Mucosa of descending colon (tissue), 3 donors: ENCODE results near the gene SHISA5. TPM values are rescaled to one million over a fixed set of nuclear protein-coding genes. Genes with fewer than 3 reads are reported as not detected.

Source experiments
- ATAC-seq: fragments of 200-7000 bp; cut with Tn5 transposase; one replicate; pipeline ENCODE4 v1.9.1; 2020; ENCODE audit warnings: mild to moderate bottlenecking, moderate library complexity
- DNase-seq, 3 donors: peaks; one replicate each; pipeline ENCODE4 v3.0.0-alpha.2; 2020
- H3K36me3 ChIP-seq: fragments of 200-600 bp; one replicate; pipeline ENCODE4 v1.8.0; 2021; ENCODE audit warnings: low read depth, mild to moderate bottlenecking
- H3K4me1 ChIP-seq: fragments of 200-600 bp; one replicate; pipeline ENCODE4 v1.8.0; 2021; ENCODE audit warnings: low read depth, mild to moderate bottlenecking
- H3K4me3 ChIP-seq: fragments of 200-600 bp; one replicate; pipeline ENCODE4 v1.8.0; 2021; ENCODE audit warnings: mild to moderate bottlenecking
- H3K9me3 ChIP-seq: fragments of 200-600 bp; one replicate; pipeline ENCODE4 v1.8.0; 2021; ENCODE audit warnings: mild to moderate bottlenecking
- CTCF ChIP-seq: fragments of 200-600 bp; IDR thresholded peaks from one replicate; pipeline ENCODE4 v1.8.0; 2022; ENCODE audit warnings: antibody characterized with exemption, mild to moderate bottlenecking
- intact Hi-C, 2 donors: fragments of 100-400 bp; cut with DNase I in 1 of 2; cut with micrococcal nuclease in 1 of 2; formaldehyde crosslinking; loops; one replicate each; pipeline versions ENCODE4 v1.11.0 to v1.11.1; 2022; cut with DNase I, micrococcal nuclease
- total RNA-seq, 3 donors: library from RNA; stranded (reverse); fragmentation: NEBNext Ultra II Directional in 2 of 3; extraction: Animal tissue kit (Norgen Biotek cat#: 25700) in 2 of 3; gene quantifications; one replicate each; pipeline versions ENCODE4 v1.2.1 to v1.2.4, GENCODE V29; 2021 to 2023
- donor health status: DM: no; HTN: no; CAD: no; lungs with moderate emphysema.
- donor health status: DM: no; HTN: no; CAD: no.
- donor health status: DM: no; HTN: yes; CAD: no.

SHISA5 gene
- total RNA-seq, 3 donors from 2014 or later: 106 to 120 (median 115) TPM

GRCh38 chr3:48429317-48429959, 74.5 kb downstream of the SHISA5 start:
- Histone ChIP-seq H3K36me3 (no peaks in the 10 kb centered on the region), H3K4me1 (peaks cover 44% of the 10 kb centered on the region), H3K4me3 (peak overlapping the region; percentile 68), H3K9me3 (no peaks in the 10 kb centered on the region)
- ATAC-seq (peak; percentile 59), DNase-seq (peak; percentile 80 to 89 (median 88))
- TF ChIP-seq CTCF: no peak
- intact Hi-C loops: no loop called here

GRCh38 chr3:48428572-48429316, 75.2 kb downstream of the SHISA5 start:
- Histone ChIP-seq H3K4me3 (peak overlapping the region; percentile 68), H3K9me3 (no peaks in the 10 kb centered on the region), H3K36me3 (no peaks in the 10 kb centered on the region), H3K4me1 (peaks cover 37% of the 10 kb centered on the region)
- no peak for TF ChIP-seq CTCF
- peak; percentile 77 to 82 (median 80) for DNase-seq
- intact Hi-C loops: no loop called here
- ATAC-seq: peak; percentile 75

- peaks cover 31% of the 10 kb centered on the region for H3K4me1 ChIP-seq
- ATAC-seq: no peak
- H3K36me3 ChIP-seq: no peaks in the 10 kb centered on the region
- no peak for DNase-seq
- H3K4me3 ChIP-seq: peak overlapping the region; percentile 68
- no peaks in the 10 kb centered on the region for H3K9me3 ChIP-seq
- TF ChIP-seq CTCF: no peak
- intact Hi-C loops: no loop called here
These were observed 75.8 kb downstream of the SHISA5 start for GRCh38 chr3:48428088-48428571.

GRCh38 chr3:48427630-48427962, 76.4 kb downstream of the SHISA5 start:
- ATAC-seq (peak; percentile 16), DNase-seq (peak; percentile 41 to 65 (median 55))
- intact Hi-C loops: no loop called here
- peaks cover 28% of the 10 kb centered on the region for H3K4me1 ChIP-seq
- no peaks in the 10 kb centered on the region for H3K9me3 ChIP-seq
- H3K4me3 ChIP-seq: no peak overlapping the region
- TF ChIP-seq CTCF: no peak
- H3K36me3 ChIP-seq: no peaks in the 10 kb centered on the region

GRCh38 chr3:48426944-48427629, 76.9 kb downstream of the SHISA5 start:
- Histone ChIP-seq H3K9me3 (no peaks in the 10 kb centered on the region), H3K36me3 (no peaks in the 10 kb centered on the region), H3K4me3 (no peak overlapping the region), H3K4me1 (peaks cover 28% of the 10 kb centered on the region)
- DNase-seq: peak in 1 of 3 donors; percentile 50
- intact Hi-C loops: no loop called here
- no peak for TF ChIP-seq CTCF
- ATAC-seq: no peak
